ENCODE data around the gene DDX31.

DDX31 gene

GRCh38 chr9:132552041-132552440 is 117.7 kb downstream of the DDX31 start:
- TF ChIP-seq GATA3 (IDR thresholded peaks at IDR 0.05; ENCODE audit: low read depth, low read length) = no peak
- TF ChIP-seq GATA2 (IDR thresholded peaks at IDR 0.05; ENCODE audit: low read depth, low read length) = no peak

- TF ChIP-seq GATA2 (IDR thresholded peaks at IDR 0.05; ENCODE audit: low read depth, low read length) (no peak), GATA3 (IDR thresholded peaks at IDR 0.05; ENCODE audit: low read depth, low read length) (no peak)
Observed at GRCh38 chr9:132551556-132551955, 118.2 kb downstream of the DDX31 start.

- TF ChIP-seq GATA2 (IDR thresholded peaks at IDR 0.05; ENCODE audit: low read depth, low read length) (no peak), GATA3 (IDR thresholded peaks at IDR 0.05; ENCODE audit: low read depth, low read length) (no peak)
Observed at GRCh38 chr9:132548751-132549640, 120.8 kb downstream of the DDX31 start.

GRCh38 chr9:132547976-132548730 is 121.6 kb downstream of the DDX31 start:
- TF ChIP-seq GATA3 (IDR thresholded peaks at IDR 0.05; ENCODE audit: low read depth, low read length) = no peak
- TF ChIP-seq GATA2 (IDR thresholded peaks at IDR 0.05; ENCODE audit: low read depth, low read length) = no peak

- no peak for TF ChIP-seq GATA3 (IDR thresholded peaks at IDR 0.05; ENCODE audit: low read depth, low read length)
- TF ChIP-seq GATA2 (IDR thresholded peaks at IDR 0.05; ENCODE audit: low read depth, low read length) = no peak
Observed at GRCh38 chr9:132547436-132547835, 122.3 kb downstream of the DDX31 start.

- TF ChIP-seq GATA2 (IDR thresholded peaks at IDR 0.05; ENCODE audit: low read depth, low read length) = no peak
- TF ChIP-seq GATA3 (IDR thresholded peaks at IDR 0.05; ENCODE audit: low read depth, low read length) = no peak
Observed at GRCh38 chr9:132547052-132547431, 122.7 kb downstream of the DDX31 start.

- 0 out of 2 replicates have a peak, but pooled peaks have one; percentile 14 for TF ChIP-seq GATA2 (IDR thresholded peaks at IDR 0.05; ENCODE audit: low read depth, low read length)
- no peak for TF ChIP-seq GATA3 (IDR thresholded peaks at IDR 0.05; ENCODE audit: low read depth, low read length)
Observed at GRCh38 chr9:132546148-132547051, 123.4 kb downstream of the DDX31 start.

GRCh38 chr9:132545578-132545977 is 124.2 kb downstream of the DDX31 start:
- TF ChIP-seq GATA3 (IDR thresholded peaks at IDR 0.05; ENCODE audit: low read depth, low read length) (no peak), GATA2 (IDR thresholded peaks at IDR 0.05; ENCODE audit: low read depth, low read length) (no peak)

GRCh38 chr9:132543960-132544359 is 125.8 kb downstream of the DDX31 start:
- no peak for TF ChIP-seq GATA2 (IDR thresholded peaks at IDR 0.05; ENCODE audit: low read depth, low read length)
- no peak for TF ChIP-seq GATA3 (IDR thresholded peaks at IDR 0.05; ENCODE audit: low read depth, low read length)

GRCh38 chr9:132543251-132543650 is 126.5 kb downstream of the DDX31 start:
- TF ChIP-seq GATA2 (IDR thresholded peaks at IDR 0.05; ENCODE audit: low read depth, low read length) (no peak), GATA3 (IDR thresholded peaks at IDR 0.05; ENCODE audit: low read depth, low read length) (no peak)
